GM10266 (cell line): ENCODE measurements around the gene ABCC3.

Experiments
- DNase-seq: peaks from one replicate; pipeline ENCODE4 v3.0.0; 2012; ENCODE audit errors: extremely low spot score
- TF ChIP-seq, protein P1 (sequence below): IDR thresholded peaks from 2 replicates; pipeline ENCODE4 v1.5.1; 2012; ENCODE audit warnings: mild to moderate bottlenecking, low read depth; ENCODE audit not compliant: control insufficient read depth, insufficient read depth; ENCODE audit errors: missing control alignments

ABCC3 gene

DNA sequence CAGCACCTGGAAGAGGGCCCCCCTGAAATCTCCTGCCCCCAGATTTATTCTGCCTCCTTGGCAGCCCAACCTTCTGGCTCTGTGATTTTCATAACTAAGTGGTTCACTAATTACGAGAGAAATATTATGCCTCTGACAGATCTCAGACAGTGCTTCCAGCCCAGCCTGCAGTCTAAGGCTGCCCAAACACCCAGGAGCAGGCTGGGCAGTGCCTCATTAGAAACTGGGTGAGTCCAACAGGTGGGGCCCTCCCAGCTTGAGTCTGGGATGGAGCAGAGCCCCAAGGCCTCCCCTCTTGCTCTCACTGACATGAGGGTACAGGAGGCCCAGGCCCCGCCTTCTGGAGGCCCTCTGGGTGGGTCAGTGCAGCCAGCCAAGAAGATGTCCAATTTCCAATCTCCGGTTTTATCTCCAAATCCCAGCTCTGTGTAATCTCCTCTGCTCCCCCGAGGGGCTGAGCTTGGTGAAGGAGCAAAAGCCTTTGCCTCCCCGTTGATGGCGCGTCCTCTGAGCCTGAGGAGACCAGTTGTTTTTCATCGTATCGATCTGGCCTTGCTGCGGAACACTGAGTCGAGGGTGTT lies 20.1 kb upstream of the ABCC3 start:
- TF ChIP-seq, protein P1, sequence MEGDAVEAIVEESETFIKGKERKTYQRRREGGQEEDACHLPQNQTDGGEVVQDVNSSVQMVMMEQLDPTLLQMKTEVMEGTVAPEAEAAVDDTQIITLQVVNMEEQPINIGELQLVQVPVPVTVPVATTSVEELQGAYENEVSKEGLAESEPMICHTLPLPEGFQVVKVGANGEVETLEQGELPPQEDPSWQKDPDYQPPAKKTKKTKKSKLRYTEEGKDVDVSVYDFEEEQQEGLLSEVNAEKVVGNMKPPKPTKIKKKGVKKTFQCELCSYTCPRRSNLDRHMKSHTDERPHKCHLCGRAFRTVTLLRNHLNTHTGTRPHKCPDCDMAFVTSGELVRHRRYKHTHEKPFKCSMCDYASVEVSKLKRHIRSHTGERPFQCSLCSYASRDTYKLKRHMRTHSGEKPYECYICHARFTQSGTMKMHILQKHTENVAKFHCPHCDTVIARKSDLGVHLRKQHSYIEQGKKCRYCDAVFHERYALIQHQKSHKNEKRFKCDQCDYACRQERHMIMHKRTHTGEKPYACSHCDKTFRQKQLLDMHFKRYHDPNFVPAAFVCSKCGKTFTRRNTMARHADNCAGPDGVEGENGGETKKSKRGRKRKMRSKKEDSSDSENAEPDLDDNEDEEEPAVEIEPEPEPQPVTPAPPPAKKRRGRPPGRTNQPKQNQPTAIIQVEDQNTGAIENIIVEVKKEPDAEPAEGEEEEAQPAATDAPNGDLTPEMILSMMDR = no peak

DNA sequence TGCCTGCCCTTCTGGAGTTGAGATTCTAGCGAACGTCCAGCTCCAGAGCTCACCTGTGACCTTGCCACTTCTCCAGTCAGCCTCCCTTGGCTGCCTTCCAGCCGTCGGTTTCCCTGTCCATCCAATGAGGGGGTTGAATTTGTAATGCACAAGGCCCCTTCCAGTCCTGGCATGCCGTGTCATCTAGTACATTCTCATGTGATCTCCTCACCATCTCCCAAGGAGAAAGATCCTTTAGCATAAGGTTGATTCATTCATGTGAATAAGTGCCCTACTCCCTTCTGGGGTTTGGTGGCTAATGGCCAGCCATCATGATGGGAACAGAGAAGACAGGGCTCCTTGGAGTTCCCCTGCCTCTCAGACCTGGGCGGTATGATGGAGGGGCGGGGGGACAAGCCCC lies 18.9 kb upstream of the ABCC3 start:
- no peak for DNase-seq
- TF ChIP-seq, protein P1 = no peak

More for the DNA sequence above, 20.1 kb upstream of the ABCC3 start:
- no peak for DNase-seq

DNA sequence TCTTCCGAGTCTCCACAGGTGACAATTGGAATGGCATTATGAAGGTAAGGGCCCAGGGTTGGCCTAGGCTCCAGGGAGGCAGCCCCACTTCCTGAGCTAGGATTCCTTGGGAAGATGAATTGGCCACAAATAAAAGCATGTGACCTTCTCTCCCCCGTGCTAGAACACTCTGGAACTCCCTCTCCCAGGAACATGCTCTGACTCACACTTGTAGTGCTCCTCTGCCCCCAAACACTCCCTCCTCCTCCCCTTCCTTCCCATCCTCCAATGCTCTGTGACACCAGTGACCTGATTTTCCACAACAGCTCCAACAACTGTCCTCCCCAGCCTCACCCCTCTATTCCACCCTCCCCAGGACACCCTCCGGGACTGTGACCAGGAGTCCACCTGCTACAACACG lies 16.4 kb upstream of the ABCC3 start:
- TF ChIP-seq, protein P1 = no peak
- DNase-seq = no peak

DNA sequence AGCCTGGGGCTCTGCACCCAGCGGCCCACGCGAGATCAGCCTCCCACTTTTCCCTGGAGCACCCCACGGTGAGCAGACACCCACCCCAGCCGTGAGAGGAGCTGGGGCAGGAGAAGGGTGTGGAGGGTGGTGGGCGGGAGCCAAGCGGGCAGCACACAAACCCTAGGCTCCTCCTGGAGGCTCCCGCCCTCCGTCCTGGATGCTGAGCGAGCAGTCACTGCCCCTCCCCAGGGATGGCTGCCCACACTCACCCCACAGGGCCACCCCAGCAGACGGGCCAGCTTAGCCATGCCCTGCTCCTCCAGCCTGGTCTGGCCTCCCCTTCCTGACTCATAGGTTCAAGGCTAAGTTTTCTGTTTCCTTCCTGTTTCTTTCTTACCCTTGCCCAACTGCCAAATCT lies 15.7 kb upstream of the ABCC3 start:
- TF ChIP-seq, protein P1 = no peak
- no peak for DNase-seq

DNA sequence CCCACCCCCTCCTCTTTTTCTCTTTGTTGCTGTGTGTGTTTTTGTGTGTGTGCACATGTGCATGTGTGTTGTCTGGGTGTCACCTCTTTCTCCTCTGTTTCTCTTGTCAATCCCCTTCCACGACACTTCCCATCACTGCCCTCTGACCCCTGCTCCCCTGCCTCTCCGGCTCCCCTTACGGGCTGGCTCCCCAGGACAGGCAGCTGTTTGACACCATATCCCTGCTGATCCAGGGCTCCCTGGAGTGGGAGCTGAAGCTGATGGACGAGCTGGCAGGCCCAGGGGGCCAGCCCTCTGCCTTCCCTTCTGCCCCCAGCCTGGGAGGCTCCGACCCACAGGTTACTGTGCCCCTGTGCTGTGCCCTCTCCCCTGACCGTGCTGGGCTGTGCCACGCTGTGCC lies 15.2 kb upstream of the ABCC3 start:
- no peak for DNase-seq
- TF ChIP-seq, protein P1 = no peak

DNA sequence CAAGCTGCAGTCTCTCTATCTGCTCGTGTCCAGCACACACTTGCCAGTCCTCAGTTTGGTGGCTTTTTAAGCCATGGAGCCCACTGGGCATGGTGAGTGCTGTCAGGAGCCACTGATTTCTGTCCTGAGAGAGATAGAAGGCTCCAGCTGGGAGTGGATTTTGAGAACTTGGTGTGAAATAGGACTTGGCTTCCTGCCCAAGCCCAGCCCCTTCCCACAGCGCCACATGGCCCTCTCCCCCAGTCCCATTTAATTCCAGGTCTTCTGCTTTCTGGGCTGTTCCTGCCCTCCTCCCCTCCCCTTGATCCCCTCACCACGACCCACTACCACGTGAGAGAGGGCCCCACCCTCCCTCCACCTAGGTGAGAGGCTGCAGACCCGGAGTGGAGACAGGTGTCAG lies 14.4 kb upstream of the ABCC3 start:
- TF ChIP-seq, protein P1 = no peak

DNA sequence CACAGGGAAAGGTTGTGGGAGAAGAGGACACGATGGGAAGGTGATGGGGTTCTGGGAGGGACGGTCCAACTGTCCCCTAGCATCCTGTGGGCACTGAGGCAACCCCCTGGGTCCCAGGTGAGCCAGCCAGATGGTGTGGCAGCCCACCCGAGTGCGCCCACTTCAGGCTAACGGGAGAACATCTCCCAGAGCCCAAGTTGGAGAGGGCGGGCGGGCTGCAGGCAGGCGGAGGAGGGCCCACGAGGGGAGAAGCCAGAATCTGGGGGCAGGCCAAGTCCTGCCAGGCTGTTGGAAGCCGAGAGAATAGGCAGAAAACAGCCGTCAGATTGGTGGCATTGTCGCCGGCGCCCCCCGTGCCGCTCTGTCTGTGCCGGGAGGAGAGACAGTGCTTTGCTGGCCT lies 13.8 kb upstream of the ABCC3 start:
- no peak for DNase-seq
- TF ChIP-seq, protein P1 = no peak

More for the DNA sequence above, 14.4 kb upstream of the ABCC3 start:
- DNase-seq = no peak
